GF-D8 (cell line): ENCODE measurements around the gene ZNF335.
"Not testable (repeated sequence)": the region's sequence is repeated elsewhere in the genome, so short reads cannot be mapped to it uniquely, and the experiment has no call there.

ENCODE experiments used
- DNase-seq: peaks from one replicate; lab custom pipeline; 2025; lab: John Stamatoyannopoulos, UW

ZNF335 gene

DNA sequence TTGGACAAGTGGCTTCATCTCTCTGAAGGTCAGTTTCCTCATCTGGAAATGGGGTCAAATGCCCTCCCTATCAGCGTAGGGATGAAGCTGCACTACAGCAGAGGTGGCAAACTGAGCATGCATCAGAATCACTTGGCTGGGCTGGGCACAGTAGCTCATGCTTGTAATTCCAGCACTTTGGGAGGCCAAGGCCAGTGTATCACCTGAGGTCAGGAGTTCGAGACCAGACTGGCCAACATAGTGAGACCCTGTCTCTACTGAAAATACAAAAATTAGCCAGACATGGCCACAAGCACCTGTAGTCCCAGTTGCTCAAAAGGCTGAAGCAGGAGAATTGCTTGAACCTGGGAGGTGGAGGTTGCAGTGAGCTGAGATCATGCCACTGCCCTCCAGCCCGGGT lies 30.0 kb upstream of the ZNF335 start:
- DNase-seq: no peak

DNA sequence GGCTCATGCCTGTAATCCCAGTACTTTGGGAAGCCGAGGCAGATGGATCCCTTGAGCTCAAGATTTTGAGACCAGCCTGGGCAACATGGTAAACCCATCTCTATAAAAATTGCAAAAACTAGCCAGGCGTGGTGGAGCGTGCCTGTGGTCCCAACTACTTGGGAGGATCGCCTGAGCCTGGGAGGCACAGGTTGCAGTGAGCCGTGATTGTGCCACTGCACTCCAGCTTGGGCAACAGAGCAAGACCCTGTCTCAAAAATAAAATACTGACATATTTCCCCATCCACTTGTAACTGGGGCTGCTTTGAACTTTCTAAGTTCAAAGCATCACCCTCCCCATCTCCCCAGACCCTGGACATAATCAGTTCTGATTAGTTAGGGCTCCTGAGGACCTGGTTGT lies 29.5 kb upstream of the ZNF335 start:
- DNase-seq: no peak

DNA sequence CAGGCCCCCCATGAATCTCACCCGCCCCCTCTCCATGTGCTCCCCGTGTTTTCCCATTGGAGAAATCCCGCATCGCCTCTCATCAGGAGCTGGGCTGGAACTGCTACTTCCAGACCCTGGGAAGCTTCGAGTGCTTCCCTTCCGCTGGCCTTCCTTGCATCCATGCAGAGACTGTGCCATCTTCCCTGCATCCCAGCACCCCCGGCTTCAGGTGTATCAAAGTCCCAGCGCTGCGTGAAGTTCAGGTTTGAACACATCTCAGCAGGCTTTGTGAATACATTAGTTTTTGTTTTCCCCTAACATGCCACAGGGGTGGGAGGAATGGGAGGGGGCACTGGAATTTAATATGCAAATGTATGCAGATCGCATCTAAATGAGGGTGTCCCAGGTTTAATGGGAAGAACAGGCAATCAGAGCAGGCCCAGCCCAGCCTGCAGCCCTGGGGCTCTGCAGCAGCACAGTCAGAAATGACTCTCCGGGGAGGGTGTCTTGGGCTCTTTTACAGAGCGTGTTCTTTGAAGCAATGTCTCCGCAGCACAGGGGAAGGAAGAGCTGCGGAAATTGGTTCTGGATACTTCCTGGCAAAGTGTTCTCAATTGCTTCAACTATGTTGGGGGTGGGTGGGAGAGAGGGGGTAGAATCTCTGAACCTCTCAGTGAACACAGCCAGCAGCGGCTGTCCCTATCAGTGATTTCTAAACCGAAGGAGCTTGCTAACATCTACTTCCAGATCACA lies 28.4 kb upstream of the ZNF335 start:
- DNase-seq: peak; percentile 27

DNA sequence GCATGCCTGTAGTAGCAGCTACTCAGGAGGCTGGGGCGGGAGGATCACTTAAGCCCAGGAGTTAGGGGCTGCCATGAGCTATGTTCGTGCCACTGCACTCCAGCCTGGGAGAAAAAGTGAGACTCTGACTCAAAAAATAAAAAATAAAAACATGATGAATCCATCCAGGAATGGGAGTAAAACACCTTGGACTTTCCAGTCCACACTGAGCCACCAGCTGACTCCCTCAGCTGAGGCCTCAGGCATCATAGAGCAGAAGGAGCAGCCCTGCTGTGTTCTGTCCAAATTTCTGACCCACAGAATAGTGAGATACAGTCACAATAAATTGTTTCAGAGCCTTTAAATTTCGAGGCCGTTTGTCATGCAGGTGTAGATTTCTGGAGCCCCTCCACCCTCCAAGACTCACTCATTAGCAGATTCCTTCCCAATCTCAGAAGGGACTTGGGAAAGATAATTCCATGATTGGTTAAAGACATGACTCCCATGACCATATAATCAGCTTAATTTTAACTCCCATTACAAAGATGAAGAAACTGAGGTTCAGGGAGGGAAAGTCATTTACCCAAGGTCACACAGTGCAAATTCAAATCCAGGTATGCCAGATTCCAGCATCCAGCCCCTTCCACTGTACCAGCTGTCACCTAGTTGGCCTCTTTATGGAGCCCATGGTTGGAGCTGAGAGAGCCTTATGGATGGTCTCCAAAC lies 27.7 kb upstream of the ZNF335 start:
- DNase-seq: no peak

DNA sequence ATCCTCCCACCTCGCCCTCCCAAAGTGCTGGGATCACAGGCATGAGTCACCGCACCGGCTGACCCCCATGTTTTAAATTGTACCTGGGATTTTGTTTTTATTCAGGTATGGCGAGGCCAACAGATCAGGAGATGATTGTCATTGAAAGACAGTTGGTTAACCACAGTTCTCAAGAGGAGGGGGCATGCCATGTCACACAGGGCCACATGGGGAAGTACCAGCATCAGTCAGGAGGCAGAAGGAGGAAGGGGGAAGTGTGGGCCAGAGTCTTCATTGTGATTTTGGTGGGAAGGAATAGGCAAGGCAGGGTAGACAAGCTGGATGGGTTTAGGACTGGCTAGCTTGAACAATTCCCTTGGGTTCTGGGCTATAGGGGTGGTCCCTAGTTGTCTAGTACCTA lies 26.8 kb upstream of the ZNF335 start:
- DNase-seq: no peak

DNA sequence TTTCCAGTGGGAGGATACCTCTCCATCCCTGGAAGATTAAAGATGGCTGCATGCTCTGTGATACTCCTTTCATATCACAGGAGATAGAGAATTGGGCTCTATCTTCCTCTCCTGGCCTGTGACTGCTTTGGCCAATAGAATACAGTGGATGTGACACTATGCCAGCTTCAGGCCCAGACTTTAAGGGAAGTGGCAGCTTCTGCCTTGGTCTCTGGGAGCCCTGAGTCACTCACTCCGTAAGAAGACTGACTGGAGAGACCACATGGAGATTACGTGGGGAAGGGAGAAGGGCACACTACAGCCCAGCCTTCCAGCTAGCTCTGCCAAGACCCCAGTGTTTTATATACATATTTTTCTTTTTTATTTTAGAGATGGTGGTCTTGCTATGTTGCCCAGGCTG lies 26.3 kb upstream of the ZNF335 start:
- DNase-seq: no peak

DNA sequence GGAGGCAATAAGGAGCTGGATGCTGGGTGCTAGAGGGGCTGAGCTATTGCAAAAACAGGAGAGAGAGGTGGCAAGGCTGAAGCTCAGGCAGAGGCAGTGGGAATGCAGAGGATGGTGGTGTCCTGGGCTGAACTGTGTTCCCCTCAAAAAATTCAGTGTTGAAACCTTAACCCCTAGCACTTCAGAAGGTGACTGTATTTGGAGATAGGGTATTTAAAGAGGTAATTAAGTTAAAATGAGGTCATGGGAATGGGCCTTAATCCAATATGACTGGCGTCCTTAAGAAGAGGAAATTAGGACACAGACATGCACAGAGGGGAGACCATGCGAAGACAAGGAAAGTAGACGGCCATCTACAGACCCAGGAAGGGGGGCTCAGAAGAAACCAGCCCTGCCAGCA lies 25.2 kb upstream of the ZNF335 start:
- no peak for DNase-seq

DNA sequence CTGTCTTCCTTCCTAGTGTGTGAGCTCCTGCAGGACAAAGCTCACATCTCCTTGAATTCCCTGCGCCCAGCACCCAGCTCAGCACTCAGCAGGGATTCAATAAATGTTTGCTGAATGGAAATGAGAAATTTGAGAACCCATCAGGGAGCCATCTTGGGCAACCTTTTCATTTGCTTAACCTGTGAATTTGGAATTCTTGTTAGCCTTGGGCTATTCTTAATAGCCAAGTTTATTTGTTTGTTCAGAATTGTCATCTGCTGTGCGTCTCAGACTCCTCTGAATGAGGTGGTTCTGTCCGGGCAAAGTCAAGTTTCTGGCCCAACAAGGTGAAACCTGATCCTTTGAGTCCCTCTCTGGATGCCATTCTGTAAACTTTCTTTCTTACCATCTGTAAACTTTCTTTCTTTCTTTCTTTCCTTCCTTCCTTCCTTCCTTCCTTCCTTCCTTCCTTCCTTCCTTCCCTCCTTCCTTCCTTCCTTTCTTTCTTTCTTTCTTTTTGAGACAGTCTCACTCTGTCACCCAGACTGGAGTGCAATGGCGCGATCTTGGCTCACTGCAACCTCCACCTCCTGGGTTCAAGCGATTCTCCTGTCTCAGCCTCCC lies 23.6 kb upstream of the ZNF335 start:
- not testable (repeated sequence) for DNase-seq

DNA sequence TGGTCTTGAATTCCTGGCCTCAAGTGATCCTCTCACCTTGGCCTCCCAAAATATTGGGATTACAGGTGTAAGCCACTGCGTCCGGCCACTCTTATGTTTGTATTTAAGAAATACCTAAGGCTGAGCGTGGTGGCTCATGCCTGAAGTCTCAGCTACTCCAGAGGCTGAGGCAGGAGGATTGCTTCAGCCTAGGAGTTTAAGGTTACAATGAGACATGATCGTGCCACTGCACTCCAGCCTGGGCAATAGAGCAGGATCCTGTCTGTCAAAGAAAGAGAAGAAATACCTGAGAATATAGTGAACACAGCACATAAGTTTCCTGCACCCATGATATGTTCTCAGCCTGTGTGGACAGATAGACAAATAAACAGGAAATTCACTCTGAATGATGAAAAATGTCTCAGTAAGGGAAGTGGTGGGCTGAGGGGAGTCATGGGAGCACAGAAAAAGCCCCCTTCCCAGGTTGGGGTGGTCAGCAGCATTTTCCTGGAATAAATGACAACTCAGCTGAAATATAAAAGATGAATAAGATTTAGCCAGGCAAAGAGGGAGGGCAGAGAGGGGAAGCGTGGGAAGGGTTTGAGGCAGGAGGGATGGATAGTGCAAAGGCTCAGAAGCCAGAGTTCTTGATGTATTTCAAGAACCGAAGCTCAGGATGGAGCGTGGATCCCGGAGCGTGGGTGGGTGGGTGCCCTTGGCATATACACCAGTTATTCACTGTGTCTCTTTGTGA lies 22.9 kb upstream of the ZNF335 start:
- DNase-seq: no peak

DNA sequence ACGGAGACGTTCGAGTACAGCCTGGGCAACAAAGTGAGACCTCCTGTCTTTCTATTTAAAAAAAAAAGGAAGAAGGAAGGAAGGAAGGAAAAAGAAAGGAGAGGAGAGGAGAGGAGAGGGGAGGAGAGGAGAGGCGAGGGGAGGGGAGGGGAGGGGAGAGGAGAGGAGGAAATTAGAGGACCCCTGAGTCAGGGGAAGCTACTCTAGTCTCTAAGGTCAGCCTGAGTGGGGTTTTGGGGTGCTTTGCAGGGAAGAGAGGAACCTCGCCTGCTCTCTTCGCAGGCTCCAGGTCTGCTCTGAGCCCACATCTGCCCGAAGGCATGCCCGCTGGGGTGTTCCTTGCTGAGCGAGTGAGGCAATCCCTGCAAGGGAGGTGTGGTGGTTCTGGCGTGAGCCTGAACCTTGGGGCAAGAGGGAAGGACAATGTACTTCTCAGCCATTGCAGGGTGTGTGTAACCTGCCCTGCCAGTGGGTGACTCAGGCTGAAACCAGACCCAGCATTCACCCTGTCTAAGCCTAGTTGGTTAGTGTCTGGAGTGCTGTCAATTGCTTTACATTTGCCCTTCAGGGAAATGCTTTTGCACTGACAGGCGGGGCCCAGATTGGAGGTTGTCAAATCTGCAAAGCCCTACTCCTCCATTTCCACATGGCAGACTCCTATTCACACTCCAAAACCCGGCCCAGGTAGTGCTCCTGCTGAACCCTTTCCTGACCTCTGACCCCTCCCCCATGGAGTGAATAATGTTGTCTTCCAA lies 21.4 kb upstream of the ZNF335 start:
- no peak for DNase-seq

DNA sequence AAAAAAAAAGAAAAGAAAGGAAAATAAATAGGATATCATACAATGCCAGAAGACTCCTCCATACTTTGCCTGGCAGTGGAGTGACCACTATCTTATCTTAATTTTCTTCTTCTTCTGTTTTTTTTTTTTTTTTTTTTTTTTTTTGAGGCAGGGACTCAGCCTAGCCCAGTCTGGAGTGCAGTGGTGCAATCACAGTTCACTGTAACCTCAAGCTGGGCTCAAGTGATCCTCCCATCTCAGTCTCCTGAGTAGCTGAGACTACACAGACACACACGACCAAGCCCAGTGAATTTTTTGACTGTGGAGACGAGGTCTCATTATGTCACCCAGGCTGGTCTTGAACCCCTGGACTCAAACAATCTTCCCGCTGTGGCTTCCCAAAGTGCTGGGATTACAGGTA lies 19.6 kb upstream of the ZNF335 start:
- no peak for DNase-seq

DNA sequence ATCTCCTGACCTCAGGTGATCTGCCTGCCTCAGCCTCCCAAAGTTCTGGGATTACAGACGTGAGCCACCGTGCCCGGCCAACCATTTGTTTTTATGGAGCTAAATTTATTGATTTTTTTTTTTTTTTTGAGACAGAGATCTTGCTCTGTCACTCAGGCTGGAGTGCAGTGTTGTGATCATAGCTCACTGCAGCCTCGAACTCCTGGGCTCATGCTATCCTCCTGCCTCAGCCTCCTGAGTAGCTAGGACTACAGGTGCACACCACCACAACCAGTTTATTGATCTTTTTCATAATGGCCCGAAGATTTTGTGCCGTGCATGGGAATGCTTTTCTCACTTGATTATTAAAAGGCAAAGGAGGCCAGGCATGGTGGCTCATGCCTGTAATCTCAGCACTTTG lies 16.8 kb upstream of the ZNF335 start:
- not testable (repeated sequence) for DNase-seq

DNA sequence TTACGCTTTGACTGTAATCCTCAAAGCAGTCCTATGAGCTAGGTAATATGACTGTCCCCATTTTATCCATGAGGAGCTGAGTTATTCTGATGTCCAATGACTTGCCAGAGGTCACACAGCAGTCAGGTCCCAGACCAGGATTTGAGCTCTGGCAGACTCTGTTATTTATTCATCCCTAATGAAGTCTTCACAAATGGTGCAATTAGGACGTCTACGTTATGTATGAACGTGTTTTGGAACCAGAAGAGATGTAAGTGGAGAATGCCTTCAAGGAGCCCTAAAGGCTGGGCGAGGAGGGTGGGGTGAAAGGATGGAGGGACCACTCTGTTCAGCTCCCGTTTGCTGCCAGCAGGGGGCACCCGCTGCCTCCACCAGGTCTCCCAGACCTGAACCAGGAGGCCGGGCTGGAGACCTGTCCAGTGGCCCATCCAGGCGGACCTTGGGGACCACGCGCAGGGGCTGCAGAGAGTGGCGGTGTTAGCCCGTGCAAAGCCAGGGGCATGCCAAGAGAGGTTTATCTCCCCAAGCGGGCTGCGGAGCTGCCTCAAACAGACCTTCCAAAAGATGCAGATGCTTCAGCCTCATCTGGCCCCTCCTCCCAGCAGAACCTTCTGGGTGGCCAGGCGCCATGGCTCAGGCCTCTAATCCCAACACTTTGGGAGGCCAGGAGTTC lies 15.2 kb upstream of the ZNF335 start:
- no peak for DNase-seq

DNA sequence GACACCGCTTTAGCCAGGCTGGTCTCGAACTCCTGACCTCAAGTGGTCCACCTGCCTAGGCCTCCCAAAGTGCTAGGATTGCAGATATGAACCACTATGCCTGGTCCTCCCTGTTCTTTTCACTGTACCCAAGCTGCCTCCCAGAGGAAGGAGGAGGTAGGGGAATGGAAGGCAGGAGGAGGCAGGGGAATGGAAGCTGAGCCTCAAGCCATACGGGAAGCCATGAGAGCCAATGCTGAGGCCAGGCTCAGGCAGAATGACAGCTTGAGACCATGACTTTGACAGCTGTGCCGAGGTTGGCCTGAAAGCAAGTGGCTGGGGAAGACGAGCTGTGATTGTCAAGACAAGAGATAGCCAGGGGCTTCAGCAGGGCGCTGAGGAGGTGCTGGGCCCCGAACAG lies 13.6 kb upstream of the ZNF335 start:
- DNase-seq: no peak

DNA sequence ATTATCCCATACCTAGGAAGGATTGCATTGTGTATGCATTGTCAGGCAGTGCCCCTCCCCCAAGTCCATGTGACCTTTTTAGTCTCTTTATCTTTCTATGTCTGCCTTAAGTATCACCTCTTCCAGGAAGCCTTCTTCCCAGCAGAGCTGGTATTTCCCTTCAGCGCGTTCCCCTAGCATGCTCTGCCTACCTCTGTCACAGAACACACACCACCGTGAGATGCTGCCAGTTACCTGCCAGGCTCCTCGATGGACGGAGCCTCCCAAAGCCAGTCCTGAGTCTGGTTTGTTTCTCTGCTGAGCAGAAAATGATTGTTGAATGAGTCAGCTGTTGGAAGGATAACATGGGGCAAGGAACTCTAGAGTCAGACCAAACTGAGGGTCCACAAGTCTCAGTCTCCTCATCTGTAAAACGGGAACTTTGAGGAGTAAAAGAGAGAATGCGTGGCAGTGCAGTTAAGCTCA lies 11.3 kb upstream of the ZNF335 start:
- no peak for DNase-seq

DNA sequence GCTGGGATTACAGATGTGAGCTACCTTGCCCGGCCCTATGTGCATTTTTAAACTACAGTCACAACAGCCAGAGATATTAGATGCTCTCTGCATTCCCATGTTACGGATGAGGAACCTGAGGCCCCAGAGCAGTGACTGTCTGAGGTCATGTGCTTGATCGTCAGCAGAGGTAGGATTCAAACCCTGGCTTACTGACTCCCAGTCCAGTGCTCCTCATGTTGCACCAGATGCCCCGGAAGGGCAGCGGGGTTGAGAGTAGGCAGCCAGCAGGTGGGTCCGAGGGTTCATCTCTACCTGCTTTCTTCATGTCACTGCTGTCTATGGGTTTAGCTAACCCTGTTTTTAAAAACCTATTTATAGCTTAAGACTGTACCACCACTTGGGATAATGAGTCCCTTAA lies 9.3 kb upstream of the ZNF335 start:
- no peak for DNase-seq

DNA sequence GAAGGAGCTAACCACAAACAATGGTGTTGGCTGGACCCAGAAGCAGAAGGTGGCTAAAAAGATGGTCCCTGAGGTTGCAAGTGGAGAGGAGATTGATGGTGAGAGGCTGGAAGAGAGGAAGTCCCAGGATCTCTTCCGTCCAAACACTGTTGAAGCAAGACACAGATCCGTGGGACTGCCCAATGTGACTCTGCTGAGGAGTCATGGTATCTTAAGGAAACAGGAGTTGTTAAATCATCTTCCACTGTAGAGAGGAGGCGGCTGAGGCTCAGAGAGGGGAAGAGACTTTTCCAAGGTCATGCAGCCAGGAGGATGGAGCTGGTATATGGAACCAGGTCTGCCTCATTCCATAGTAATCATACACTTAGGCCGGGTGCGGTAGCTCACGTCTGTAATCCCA lies 4.1 kb upstream of the ZNF335 start:
- DNase-seq: no peak

DNA sequence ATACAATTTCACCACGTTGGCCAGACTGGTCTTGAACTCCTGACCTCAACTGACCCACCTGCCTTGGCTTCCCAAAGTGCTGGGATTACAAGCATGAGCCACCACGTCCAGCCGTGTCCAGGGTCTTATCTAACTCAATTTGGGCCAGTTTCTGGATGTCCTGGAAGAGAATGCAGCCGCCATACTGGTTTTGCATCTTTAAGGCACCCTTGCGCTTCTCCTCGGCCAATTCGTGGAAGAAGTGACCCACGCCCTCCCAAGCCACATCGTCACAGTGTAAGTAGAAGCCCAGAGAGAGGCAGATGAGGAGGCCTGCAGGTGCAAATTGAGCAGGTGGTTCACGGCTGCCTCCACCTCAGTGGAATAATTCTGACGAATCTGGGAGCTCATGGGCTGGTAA lies 3.7 kb upstream of the ZNF335 start:
- DNase-seq: no peak

DNA sequence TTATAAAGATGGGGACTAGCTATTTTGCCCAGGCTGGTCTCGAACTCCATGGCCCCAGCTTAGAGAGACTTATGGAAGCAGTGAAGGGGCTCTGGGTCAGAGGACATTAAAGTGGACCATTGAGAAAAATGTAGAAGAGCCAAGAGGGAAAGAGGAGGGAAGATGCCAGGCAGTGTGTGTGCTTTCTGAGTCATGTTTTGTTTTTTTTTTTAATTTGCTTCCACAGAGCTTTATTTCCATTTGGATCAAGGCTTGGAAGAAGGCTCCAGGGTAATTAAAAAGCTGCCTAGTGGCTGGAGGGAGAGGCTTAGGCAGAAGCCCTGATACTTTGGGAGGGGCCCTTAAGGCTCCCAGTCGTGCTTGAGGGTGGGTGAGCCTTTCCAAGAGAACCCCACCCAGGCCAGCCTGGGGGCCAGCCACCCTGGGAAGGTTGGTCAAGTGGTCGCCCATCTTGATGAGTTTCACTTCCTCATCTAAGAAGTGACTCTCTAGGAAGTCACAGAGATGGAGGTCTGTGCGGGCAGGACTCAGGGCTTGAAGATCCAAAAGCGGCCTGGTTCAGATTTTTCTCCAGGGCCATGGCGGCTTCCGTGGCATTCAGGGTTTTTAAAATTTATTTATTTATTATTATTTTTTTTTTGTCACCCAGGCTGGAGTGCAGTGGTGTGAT lies 3.0 kb upstream of the ZNF335 start:
- DNase-seq: no peak

DNA sequence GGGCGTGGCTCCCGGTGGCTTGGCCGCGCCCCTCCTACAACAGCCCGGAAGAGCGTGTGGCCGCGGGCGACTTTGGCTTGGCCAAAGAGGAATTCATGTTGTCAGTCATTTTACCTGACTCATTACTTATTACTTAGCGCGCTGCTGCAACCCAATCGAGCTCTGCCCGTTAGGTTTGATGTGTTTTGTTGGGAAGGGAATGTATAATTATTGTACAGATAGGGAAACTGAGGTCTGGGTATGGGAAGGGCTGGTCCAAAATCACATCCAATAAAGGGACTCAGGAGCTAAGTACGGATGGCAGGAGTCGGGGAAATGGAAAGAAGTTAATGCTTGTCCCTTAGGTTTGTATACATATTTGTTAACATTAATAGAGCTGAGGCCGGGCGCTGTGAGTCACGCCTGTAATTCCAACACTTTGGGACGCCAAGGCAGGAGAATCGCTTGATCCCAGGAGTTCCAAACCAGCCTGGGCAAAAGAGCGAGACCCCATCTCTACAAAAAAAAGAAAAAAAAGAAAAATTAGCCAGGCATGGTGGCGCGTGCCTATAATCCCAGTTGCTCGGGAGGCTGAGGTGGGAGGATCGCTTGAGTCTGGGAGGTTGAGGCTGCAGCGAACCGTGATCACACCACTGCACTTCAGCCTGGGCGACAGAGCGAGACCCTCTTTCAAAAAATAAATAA lies 639 bp upstream of the ZNF335 start:
- DNase-seq: no peak

DNA sequence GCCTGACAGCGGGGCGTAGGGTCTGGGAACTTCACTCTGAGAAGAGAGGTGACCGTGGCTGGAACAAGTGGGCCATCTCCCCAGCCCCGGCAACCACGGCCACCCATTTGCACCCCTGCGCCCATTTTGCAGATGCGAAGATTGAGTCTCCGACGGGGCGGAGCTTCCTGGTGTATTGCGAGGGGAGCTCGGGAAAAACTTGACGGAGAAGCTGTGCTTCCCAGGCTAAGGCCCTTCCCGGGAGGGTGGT lies 653 bp downstream of the ZNF335 start:
- no peak for DNase-seq
